Activated CD4-positive, alpha-beta memory T cell treated with anti-CD3 and anti-CD28 coated beads for 36 hours (primary cell): ENCODE measurements around the gene GPR153. TPM values are rescaled to one million over a fixed set of nuclear protein-coding genes. Genes with fewer than 3 reads are reported as not detected.
A peak's percentile ranks its signal among the peaks of the same experiment; 100 is the strongest.

Source experiments
- CTCF ChIA-PET: fragments of 350-600 bp; sonication (Branson Sonifier 250); formaldehyde crosslinking; loops from one replicate; lab custom pipeline; 2021; ENCODE audit warnings: antibody characterized with exemption, inconsistent platforms; lab: Charles Lee
- POLR2A ChIA-PET: fragments of 350-600 bp; sonication (Branson Sonifier 250); formaldehyde crosslinking; loops from one replicate; lab custom pipeline; 2021; ENCODE audit warnings: antibody characterized with exemption; lab: Charles Lee
- DNase-seq: peaks from one replicate; pipeline ENCODE4 v3.0.0-alpha.2; 2020
- H3K27ac Mint-ChIP-seq: one replicate; pipeline ENCODE4 v1.8.0; 2021; ENCODE audit warnings: mixed read lengths
- H3K27me3 Mint-ChIP-seq: one replicate; pipeline ENCODE4 v1.8.0; 2021; ENCODE audit warnings: mixed read lengths
- H3K36me3 Mint-ChIP-seq: one replicate; pipeline ENCODE4 v1.8.0; 2021; ENCODE audit warnings: mixed read lengths
- H3K4me1 Mint-ChIP-seq: one replicate; pipeline ENCODE4 v1.8.0; 2021; ENCODE audit warnings: low read depth, mixed read lengths
- H3K4me3 Mint-ChIP-seq: one replicate; pipeline ENCODE4 v1.8.0; 2021; ENCODE audit warnings: mild to moderate bottlenecking, mixed read lengths
- H3K9me3 Mint-ChIP-seq: one replicate; pipeline ENCODE4 v1.8.0; 2021; ENCODE audit warnings: mixed read lengths
- intact Hi-C: fragments of 100-400 bp; cut with micrococcal nuclease; formaldehyde crosslinking; loops from one replicate; pipeline ENCODE4 v1.15.1; 2023
- total RNA-seq, 2 experiments: library from RNA; stranded (reverse); gene quantifications; one replicate each; pipeline ENCODE4 v1.2.3, GENCODE V29; 2021

GPR153 gene
- total RNA-seq, 2 experiments from 2014 or later: 0.17 to 0.26 TPM

DNA sequence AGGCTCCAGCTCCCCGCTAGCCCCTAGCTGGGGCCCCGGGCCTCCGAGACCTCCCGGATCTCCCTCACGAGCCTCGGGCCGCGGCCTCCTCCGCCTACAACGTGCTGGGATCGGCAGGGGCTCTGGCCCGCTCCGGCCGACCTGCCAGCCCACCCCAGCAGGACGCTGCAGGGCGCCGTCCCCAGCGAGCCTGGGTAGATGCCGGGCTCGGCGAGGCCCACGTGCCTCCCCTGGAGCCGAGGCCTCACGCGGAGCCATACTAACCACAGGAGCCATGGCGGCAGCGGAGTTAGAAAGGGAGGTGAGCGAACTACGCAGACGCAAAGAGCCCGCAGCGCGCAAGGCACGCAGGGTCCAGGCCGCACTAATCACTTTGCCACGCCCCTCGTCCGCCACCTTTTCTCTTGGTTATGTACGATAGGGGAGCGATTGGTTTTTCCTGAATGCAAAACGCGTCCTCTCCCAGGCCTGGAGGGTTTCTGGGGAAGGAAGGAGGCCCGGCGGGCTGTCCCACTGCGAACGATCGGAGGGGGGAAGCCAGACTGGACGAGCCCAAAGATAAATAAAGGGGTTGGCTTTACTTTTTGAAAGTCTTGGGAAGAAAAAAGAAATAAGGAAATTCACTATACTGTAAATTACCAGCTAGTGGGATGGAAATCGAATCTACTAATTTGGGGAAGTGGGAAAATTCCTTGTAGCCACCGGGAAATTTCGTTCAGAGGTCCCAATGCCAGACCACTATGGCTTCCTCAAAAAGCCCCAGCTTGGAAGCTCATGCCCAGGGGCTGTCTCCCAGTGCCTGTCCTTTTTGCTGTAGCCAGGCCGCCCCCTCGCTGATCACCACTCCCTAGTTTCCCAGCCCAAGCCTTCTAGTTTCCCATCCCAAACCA lies 61.4 kb downstream of the GPR153 start, which contains the start of gene RPL22:
Gene RPL22 (minus strand): TSS at position 298 of the 890 bp plus-strand sequence. CDS start 22 bp downstream, at position 276.
- H3K27me3 Mint-ChIP-seq: no peaks in the 10 kb centered on the region
- H3K4me1 Mint-ChIP-seq: peaks cover 39% of the 10 kb centered on the region
- ChIA-PET POLR2A (interaction anchor here (0.9 to 1.9 kb wide), 4 partner anchors 35 to 193 kb away, joined by 3 to 5 read pairs (median 3); partner anchors contain the start of gene HES3), CTCF (interaction anchor here (0.6 to 3.8 kb wide), 5 partner anchors 10 to 447 kb away, joined by 3 to 17 read pairs (median 3); no protein-coding TSS in a partner anchor)
- DNase-seq: peak; percentile 99
- peak within 1 kb of the TSS; percentile 91 for H3K27ac Mint-ChIP-seq
- H3K9me3 Mint-ChIP-seq: no peaks in the 10 kb centered on the region
- peak within 1 kb of the TSS; percentile 90 for H3K4me3 Mint-ChIP-seq
- H3K36me3 Mint-ChIP-seq: peaks cover 31% of the 10 kb centered on the region
- intact Hi-C loops: loop anchor here (1.0 to 5.0 kb wide), 5 partner anchors 19 to 263 kb away; partner anchors contain the start of genes CHD5 and ICMT

DNA sequence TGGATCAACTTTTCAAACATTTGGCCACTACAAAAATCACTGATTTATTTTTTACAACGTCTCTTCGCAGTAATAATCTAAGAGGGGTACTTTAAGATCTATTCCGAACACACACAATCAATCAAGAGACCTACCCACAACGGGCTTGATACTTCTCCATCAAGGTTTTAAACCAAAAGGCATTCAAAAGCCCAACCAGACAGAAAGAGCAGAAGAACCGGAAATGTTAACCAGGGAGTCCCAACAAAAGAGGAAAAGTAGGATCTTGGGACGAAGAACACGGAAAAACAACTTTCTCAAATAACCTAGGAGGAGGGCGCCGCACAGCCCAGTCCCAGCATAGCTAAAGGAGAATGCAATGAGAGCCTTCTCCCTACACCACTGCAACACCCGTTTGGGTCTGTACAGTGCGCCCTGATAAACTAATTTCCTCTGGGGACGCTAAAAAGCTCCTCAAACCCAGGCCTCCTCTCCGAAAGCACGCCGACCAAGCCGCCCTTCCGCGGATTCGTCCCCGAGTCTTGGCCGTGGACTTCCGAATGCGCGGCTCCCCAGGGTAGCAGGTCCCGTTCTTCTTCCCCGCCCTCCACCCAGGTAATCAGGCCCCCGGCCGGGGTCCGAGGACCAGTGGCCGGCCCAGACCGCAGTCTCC lies 62.1 kb downstream of the GPR153 start:
- H3K4me1 Mint-ChIP-seq: peaks cover 39% of the 10 kb centered on the region
- POLR2A ChIA-PET: interaction anchor here (0.6 to 1.9 kb wide), 5 partner anchors 8 to 194 kb away, joined by 3 to 5 read pairs (median 4); no protein-coding TSS in a partner anchor
- H3K4me3 Mint-ChIP-seq: peak overlapping the region; percentile 90

GRCh38 chr1:6197746-6198427 lies 63.0 kb downstream of the GPR153 start:
- peak overlapping the region; percentile 90 for H3K4me3 Mint-ChIP-seq

More for the DNA sequence above, 62.1 kb downstream of the GPR153 start:
- H3K27ac Mint-ChIP-seq: peak overlapping the region; percentile 79
- H3K9me3 Mint-ChIP-seq: no peaks in the 10 kb centered on the region
- H3K27me3 Mint-ChIP-seq: no peaks in the 10 kb centered on the region
- intact Hi-C loops: loop anchor here (1.0 to 5.0 kb wide), 5 partner anchors 18 to 264 kb away; partner anchors contain the start of genes CHD5 and ICMT
- CTCF ChIA-PET: interaction anchor here (1.2 to 3.8 kb wide), 2 partner anchors 11 to 13 kb away, joined by 3 to 17 read pairs; no protein-coding TSS in a partner anchor
- DNase-seq: peak; percentile 45
- H3K36me3 Mint-ChIP-seq: peaks cover 34% of the 10 kb centered on the region

More at GRCh38 chr1:6197746-6198427, 63.0 kb downstream of the GPR153 start:
- intact Hi-C loops: loop anchor here (2.0 to 5.0 kb wide), 4 partner anchors 17 to 264 kb away; partner anchors contain the start of genes CHD5 and ICMT
- Mint-ChIP-seq H3K27ac (peak overlapping the region; percentile 79), H3K36me3 (peaks cover 38% of the 10 kb centered on the region), H3K27me3 (no peaks in the 10 kb centered on the region), H3K4me1 (peaks cover 39% of the 10 kb centered on the region), H3K9me3 (no peaks in the 10 kb centered on the region)
- no peak for DNase-seq
- POLR2A ChIA-PET: interaction anchor here (0.6 to 1.9 kb wide), 6 partner anchors 8 to 171 kb away, joined by 3 to 5 read pairs (median 4); no protein-coding TSS in a partner anchor
- CTCF ChIA-PET: interaction anchor here (1.2 to 3.8 kb wide), 2 partner anchors 10 to 13 kb away, joined by 3 to 17 read pairs; no protein-coding TSS in a partner anchor

Other genes with a start within 250 kb of the GPR153 start
- 100 to 1,000 TPM; 196 to 202 TPM for gene KCNAB2, start 215.2 kb downstream of the GPR153 start, total RNA-seq
- gene CHD5, start 80.8 kb downstream of the GPR153 start, total RNA-seq: under 1 TPM; 0.38 to 0.51 TPM
- 100 to 1,000 TPM; 395 to 433 TPM for gene RPL22, start 61.5 kb downstream of the GPR153 start, total RNA-seq
- 10 to 100 TPM; 14.7 to 18.4 TPM for gene RNF207, start 55.0 kb downstream of the GPR153 start, total RNA-seq
- gene ICMT, start 25.1 kb downstream of the GPR153 start, total RNA-seq: 10 to 100 TPM; 47.6 to 51.4 TPM
- gene HES3, start 16.9 kb downstream of the GPR153 start, total RNA-seq: not detected
- gene ACOT7, start 132.7 kb upstream of the GPR153 start, total RNA-seq: 10 to 100 TPM; 93.8 to 94.6 TPM
- under 1 TPM in 1 of 2 experiments, not detected in 1; 0.07 TPM for gene HES2, start 158.8 kb upstream of the GPR153 start, total RNA-seq
- gene ESPN, start 163.7 kb upstream of the GPR153 start, total RNA-seq: 1 to 10 TPM in 1 of 2 experiments, under 1 TPM in 1; 0.83 to 1.5 TPM
- gene TNFRSF25, start 205.1 kb upstream of the GPR153 start, total RNA-seq: 10 to 100 TPM; 90.0 to 97.4 TPM
- 1 to 10 TPM; 2.1 to 2.2 TPM for gene PLEKHG5, start 230.6 kb upstream of the GPR153 start, total RNA-seq